Medulla oblongata (tissue), 1 donor: ENCODE results near the gene DLL4.

Source experiments
- DNase-seq: peaks from one replicate; pipeline ENCODE4 v3.0.0-alpha.2; 2015; ENCODE audit errors: extremely low spot score

The DLL4 gene

DNA sequence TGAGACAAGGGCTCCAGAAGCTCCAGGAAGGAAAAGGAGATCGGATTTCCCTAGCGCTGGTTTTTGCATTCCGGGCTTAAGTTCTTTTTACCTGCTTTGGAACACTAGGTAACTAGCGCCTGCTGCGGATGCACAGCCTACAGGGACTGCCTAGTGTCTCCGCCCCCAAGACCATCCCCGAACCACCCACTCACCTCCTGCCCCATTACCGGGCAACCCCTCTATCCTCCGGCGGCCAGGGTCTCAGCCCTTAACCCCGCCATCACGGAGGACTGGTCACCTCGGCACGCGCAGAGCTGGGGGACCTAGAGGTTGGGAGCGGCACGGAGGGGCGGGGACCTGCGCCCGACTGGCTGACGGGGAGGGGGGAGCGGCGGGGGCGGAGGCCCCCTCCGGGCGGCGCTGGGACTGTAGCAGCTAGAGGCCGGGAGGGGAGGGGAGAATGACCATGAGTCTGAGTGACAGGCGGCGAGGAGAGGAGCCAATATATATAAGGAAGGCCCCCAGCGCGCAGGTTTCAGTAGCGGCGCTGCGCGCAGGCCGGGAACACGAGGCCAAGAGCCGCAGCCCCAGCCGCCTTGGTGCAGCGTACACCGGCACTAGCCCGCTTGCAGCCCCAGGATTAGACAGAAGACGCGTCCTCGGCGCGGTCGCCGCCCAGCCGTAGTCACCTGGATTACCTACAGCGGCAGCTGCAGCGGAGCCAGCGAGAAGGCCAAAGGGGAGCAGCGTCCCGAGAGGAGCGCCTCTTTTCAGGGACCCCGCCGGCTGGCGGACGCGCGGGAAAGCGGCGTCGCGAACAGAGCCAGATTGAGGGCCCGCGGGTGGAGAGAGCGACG is at the start of gene DLL4:
DLL4 (plus strand) TSS at position 520 of the 839 bp plus-strand sequence. CDS start 329 bp downstream, outside the sequence.
- DNase-seq = no peak

DNA sequence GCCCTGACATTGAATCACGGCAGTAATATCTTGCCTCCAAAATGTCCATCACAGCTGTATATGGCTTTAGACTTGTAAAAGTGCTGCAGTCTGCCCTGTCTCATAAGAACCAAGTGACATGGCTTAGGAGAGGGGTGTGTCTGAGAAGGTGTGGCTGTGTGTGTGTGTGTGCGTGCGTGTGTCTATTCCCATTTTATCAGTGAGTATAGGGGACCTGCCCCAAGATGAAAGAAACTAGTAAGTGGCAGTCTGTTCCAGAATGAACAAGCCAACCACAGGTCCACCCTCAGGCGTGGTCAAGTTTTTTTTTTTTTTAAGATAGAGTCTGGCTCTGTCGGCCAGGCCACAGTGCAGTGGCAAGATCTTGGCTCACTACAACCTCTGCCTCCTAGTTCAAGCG is 49.5 kb upstream of the DLL4 start:
- no peak for DNase-seq

DNA sequence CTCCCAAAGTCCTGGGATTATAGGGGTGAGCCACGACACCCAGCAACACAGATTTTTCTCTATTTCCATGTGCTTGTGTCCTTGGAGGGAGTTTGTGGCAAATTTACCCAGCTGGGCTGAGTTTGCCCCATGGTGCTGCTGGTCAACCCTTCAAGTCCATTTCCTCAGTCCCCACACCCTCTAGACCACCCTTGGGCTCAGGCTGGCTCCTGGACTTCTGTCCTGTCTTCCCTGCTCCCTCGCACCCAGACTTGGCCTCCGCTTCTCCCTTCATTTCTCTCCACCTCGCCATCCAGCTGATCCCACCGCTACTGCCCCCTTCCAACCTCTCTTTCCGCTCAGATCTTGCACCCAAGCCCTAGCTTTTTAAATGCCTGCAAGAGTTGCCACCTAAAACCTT is 47.8 kb upstream of the DLL4 start:
- no peak for DNase-seq

DNA sequence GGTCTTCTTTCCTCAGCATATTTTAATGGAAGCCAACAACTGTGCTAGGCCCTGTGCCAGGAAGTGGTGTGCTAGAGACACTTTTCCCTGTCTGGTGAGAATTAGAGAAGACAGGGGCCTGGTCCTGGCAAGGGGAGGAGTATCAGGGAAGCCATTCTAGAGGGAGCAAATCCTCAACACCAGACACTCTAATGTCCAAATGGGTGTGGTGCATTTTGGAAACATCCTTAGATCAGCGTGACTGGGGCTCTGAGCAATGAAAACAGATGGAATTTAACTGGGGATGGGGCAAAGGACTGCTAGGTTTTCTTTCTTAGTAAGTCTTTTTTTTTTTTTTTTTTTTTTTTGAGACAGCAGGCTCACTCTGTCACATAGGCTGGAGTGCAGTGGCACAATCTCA is 42.6 kb upstream of the DLL4 start:
- no peak for DNase-seq

DNA sequence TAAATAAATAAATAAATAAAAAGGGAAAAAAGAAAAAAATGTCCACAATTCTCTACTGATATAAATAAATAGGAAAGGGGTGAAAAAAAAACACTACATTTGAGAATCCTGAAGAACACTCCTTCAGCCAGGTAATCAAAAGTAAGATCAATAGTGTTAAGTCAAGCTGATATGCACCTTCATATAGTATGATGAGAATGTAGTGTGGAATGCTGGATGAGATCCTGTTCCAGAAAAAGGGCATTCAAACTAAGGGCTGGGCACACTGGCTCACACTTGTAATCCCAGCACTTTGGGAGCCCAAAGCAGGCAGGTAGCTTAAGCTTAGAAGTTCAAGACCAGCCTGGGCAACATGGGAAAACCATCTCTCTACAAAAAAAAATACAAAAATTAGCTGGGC is 40.0 kb upstream of the DLL4 start:
- no peak for DNase-seq

DNA sequence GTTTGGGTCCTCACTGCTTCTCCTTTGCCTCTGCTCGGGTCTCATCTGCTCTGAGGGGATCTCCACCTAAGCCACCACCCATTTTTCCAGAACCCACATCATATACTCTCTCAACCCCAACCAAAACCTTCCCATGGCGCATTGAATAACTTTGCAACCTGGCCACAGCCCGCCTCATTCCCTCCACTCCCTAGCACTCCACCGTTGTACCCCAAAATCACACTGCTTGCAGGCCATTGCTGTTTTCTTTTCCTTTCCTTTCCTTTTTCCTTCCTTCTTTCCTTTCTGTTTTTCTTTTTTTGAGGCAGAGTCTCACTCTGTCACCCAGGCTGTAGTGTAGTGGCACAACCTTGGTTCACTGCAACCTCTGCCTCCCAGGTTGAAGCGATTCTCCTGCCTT is 38.0 kb upstream of the DLL4 start:
- no peak for DNase-seq

DNA sequence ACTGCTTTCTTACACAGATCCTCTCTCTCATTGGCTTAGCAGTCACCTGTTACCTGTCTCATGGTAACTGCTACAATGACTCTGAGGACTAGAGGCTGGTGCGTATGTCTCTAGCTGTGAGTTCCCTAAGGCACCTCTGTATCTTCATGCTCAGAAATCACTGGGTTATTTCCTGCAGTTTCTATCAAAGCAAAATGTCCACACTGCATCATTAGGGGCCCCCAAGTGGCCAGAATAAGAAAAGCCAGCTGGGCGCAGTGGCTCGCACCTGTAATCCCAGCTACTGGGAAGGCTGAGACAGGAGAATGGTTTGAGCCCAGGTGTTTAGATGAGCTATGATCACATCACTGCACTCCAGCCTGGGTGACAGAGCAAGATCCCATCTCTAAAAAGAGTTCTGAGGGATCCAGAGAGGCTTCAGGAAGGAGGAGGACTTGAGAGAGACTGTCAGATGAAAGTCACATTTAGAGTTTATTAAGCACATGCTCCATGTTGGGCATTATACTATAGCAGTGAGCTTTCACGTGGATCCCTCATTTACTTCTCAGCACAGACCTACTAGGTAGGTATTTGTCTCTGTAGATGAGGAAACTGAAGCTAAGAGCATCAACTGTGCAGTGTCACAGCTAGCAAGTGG is 37.2 kb upstream of the DLL4 start:
- DNase-seq = peak; percentile 61

DNA sequence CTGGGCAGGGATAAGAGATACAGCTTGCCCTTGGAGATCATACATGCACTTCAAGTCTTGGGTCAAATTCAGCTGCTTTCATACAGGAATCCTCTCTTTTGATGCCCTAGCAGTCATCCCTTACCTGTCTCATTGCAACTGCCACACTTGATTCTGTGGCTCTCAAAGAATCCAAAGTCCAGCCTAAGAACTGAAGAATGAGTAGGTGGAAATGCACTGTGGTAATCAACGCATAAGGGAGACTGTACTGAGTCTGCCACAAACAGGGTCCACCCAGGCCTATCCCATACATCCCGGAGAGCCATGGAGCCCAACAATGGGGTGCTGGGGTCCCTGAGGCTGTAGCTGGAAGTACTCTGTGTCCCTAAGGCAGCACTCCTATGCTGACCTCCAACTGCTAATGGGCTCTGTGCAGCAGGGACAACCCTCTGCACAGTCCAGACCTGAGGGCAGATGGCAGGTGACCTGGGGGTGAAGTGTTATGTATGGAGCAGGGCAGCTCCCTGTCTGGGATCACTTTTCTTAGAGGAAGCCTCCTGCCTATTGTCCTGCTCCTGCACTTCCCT is 36.6 kb upstream of the DLL4 start:
- no peak for DNase-seq

DNA sequence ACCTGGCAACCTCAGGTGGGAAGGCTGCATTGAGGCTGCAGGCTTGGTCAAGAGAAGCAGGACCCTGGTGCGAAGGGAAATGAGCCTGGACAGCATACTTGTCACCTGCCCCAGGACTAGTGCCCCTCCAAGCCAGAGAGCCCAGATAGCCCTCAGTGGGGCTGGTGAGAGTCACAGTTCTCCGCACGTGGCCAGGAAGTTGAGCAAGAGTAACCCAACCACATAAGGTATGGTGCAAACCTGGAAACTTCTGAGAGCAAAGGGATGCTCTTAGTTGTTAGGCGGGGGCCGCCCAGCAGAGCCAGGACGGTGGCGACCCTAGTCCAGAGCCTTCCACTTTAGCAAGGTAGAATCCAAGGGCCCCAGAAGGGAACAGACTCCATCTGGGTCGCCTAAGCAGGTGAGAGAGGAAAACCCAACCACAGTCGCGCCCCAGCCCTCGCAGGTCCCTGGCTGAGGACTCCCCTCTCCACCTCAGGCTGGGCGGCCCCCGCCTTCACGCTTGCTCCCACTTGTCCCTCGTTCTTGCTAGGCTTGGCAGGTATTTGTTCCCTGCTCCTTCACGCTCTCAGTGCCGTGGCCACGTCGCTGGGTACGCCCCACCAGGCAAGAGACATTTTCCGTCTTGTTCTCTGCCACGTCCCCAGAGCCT is 36.0 kb upstream of the DLL4 start:
- peak; percentile 24 for DNase-seq

DNA sequence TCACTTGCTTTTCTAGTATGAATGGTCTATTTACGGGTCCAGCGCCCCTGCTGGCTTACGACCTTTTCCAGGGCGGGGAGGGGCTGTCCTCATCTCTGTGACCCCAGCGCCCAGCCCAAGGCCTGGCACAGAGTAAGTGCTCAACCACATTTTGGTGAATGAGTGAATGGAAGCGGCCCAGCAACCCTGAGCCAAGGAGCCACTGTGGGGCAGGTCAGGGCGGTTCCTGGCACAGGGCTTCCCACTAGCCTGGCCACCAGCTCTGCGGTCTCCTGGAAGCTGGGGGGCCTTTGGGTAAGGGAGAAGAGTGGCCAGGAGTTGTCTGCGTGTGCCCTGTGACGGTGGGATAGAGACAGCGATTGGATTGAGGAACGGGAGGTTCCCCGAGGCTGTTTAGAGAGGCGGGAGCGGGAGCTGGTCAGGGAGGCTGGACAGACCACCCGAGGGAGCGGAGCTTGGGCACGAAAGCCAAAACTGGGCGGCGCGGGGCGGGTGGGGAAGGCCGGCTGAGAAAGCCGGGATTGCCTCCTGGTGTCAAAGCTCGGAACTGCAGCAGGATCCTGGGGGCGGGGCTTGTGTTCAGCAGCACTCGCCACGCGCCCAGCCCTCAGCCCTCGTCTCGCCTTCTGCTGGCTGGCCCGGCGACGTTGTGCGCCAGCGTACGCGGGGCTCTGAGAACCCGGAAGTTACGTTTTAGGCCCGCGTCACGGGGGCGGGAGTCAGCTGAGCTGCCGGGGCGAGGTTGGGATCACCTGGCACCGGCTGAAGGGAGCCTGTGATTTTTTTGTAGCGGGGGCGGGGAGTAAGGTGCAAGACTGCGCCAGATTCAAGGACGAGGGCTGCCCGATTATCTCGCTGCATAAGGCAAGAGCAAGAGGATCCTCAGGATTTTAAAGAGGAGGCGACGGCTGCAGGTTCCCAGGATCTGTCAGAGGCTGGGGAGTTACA is 35.1 kb upstream of the DLL4 start, which contains the start of gene VPS18:
VPS18 (plus strand) TSS at position 718 of the 948 bp plus-strand sequence. CDS start 319 bp downstream, outside the sequence.
- peak; percentile 99 for DNase-seq

DNA sequence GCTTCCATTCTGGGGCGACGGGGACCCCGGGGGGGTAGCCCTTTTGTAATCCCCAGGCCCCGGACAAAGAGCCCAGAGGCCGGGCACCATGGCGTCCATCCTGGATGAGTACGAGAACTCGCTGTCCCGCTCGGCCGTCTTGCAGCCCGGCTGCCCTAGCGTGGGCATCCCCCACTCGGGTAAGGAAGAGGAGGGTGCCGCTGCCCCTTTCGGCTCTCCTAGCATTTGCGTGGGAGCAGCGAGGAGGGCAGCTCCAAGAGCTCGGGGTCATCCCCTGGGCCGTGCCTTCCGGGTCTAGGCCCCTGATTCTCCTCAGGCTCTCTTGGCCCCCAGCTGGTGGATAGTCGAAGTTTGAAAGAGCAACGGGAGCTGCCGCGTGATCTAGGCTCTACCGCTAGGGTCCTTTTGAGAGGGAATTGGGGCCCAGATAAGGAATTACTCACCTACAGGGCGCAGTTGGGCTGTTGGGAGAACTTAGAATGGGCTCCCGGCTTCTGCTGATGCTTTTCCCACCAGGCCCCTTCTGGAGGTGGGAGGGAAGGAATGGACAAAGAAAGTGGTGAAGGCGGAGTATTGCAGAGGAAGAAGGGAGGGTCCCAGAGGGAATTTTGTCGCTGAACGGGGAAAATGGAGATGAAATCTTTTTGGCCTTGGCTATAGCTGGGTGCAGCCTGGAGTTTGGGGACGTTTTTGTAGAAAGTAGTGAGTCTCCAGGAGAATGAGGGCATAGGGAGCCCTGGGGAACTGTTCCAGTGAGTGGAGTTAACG is 34.3 kb upstream of the DLL4 start:
- DNase-seq = peak; percentile 45

DNA sequence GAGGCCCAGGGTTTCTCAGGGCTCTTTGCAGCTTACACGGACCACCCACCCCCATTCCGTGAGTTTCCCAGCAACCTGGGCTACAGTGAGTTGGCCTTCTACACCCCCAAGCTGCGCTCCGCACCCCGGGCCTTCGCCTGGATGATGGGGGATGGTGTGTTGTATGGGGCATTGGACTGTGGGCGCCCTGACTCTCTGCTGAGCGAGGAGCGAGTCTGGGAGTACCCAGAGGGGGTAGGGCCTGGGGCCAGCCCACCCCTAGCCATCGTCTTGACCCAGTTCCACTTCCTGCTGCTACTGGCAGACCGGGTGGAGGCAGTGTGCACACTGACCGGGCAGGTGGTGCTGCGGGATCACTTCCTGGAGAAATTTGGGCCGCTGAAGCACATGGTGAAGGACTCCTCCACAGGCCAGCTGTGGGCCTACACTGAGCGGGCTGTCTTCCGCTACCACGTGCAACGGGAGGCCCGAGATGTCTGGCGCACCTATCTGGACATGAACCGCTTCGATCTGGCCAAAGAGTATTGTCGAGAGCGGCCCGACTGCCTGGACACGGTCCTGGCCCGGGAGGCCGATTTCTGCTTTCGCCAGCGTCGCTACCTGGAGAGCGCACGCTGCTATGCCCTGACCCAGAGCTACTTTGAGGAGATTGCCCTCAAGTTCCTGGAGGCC is 29.5 kb upstream of the DLL4 start:
- DNase-seq = no peak

DNA sequence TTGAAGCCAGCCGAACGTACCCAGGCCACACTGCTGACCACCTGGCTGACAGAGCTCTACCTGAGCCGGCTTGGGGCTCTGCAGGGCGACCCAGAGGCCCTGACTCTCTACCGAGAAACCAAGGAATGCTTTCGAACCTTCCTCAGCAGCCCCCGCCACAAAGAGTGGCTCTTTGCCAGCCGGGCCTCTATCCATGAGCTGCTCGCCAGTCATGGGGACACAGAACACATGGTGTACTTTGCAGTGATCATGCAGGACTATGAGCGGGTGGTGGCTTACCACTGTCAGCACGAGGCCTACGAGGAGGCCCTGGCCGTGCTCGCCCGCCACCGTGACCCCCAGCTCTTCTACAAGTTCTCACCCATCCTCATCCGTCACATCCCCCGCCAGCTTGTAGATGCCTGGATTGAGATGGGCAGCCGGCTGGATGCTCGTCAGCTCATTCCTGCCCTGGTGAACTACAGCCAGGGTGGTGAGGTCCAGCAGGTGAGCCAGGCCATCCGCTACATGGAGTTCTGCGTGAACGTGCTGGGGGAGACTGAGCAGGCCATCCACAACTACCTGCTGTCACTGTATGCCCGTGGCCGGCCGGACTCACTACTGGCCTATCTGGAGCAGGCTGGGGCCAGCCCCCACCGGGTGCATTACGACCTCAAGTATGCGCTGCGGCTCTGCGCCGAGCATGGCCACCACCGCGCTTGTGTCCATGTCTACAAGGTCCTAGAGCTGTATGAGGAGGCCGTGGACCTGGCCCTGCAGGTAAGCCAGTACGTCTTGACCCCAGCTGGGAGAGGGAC is 28.7 kb upstream of the DLL4 start:
- DNase-seq = no peak

DNA sequence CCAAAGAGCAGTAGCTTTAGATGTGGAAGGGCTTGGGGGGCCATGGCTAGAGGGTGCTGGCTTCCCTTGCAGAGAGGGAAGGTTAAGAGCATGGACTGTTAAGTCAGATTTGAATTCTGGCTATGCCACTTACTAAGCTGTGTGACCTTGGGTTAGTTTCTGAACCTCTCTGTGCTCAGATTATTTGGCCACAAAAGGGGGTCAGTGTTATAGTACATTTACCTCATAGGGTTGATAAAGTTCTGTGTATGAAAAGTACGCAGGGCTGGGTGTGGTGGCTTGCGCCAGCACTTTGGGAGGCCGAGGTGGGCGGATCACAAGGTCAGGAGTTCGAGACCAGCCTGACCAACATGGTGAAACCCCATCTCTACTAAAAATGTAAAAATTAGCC is 28.1 kb upstream of the DLL4 start:
- no peak for DNase-seq

DNA sequence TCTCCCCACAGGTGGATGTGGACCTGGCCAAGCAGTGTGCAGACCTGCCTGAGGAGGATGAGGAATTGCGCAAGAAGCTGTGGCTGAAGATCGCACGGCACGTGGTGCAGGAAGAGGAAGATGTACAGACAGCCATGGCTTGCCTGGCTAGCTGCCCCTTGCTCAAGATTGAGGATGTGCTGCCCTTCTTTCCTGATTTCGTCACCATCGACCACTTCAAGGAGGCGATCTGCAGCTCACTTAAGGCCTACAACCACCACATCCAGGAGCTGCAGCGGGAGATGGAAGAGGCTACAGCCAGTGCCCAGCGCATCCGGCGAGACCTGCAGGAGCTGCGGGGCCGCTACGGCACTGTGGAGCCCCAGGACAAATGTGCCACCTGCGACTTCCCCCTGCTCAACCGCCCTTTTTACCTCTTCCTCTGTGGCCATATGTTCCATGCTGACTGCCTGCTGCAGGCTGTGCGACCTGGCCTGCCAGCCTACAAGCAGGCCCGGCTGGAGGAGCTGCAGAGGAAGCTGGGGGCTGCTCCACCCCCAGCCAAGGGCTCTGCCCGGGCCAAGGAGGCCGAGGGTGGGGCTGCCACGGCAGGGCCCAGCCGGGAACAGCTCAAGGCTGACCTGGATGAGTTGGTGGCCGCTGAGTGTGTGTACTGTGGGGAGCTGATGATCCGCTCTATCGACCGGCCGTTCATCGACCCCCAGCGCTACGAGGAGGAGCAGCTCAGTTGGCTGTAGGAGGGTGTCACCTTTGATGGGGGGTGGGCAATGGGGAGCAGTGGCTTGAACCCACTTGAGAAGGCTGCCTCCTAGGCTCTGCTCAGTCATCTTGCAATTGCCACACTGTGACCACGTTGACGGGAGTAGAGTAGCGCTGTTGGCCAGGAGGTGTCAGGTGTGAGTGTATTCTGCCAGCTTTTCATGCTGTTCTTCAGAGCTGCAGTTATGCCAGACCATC is 26.3 kb upstream of the DLL4 start:
- peak; percentile 82 for DNase-seq

DNA sequence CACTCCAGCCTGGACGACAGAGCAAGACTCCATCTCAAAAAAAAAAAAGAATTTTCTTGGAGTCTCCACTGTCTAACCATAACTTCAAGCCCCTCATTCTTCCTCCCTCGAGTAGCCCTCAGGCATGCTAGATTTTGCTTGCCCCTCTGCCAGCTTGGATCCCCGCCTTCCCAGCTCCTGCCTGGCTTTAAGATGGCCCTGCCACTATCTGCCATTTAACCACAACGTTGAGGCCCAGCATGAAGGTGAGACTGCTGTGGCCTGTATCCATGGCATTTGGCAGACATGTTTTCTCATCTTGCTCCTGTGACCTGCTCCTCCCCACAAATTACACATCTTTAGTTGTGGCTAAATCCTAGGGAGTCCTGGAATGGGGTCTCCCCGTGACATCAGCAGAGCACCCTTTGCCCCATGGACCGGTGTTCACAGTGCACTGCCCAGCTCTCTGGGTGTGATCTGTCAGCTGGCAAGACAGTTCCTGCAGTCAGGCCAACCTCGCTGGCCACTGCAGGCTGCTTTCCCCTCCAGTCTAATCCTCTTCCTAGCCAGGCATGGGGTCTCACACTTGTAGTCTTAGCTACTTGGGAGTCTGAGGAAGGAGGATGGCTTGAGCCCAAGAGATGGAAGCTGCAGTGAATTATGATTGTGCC is 24.5 kb upstream of the DLL4 start:
- no peak for DNase-seq
